AG09309 (cell line): ENCODE results near the gene ADAMTS15.

Experiments used
- DNase-seq: peaks from one replicate; pipeline ENCODE4 v3.0.0-alpha.2; 2010; ENCODE audit warnings: low read depth
- H3K4me3 ChIP-seq: 2 replicates; pipeline ENCODE4 v1.5.1; 2011; ENCODE audit warnings: mild to moderate bottlenecking, low read depth, low read length, moderate library complexity; ENCODE audit not compliant: control insufficient read depth
- CTCF ChIP-seq: IDR thresholded peaks from 2 replicates; pipeline ENCODE4 v1.5.1; 2011; ENCODE audit warnings: mild to moderate bottlenecking, low read depth, low read length, inconsistent platforms; ENCODE audit not compliant: insufficient read depth, control insufficient read depth; ENCODE audit errors: missing control alignments

Gene ADAMTS15

GRCh38 chr11:130476922-130477491 is 28.6 kb downstream of the ADAMTS15 start:
- H3K4me3 ChIP-seq, result no peak overlapping the region
- no peak for TF ChIP-seq CTCF
- DNase-seq, result no peak

GRCh38 chr11:130477586-130478203 is 29.2 kb downstream of the ADAMTS15 start:
- H3K4me3 ChIP-seq, result no peak overlapping the region
- DNase-seq, result no peak

GRCh38 chr11:130478204-130478701 is 29.8 kb downstream of the ADAMTS15 start:
- TF ChIP-seq CTCF, result no peak
- DNase-seq, result peak; percentile 71
- no peak overlapping the region for H3K4me3 ChIP-seq

More at GRCh38 chr11:130477586-130478203, 29.2 kb downstream of the ADAMTS15 start:
- TF ChIP-seq CTCF, result no peak

- no peak for DNase-seq
- TF ChIP-seq CTCF, result no peak
- H3K4me3 ChIP-seq, result no peak overlapping the region
Observed at GRCh38 chr11:130478881-130479280, 30.4 kb downstream of the ADAMTS15 start.

GRCh38 chr11:130480186-130480585 is 31.7 kb downstream of the ADAMTS15 start:
- no peak for DNase-seq
- TF ChIP-seq CTCF, result no peak
- no peak overlapping the region for H3K4me3 ChIP-seq

GRCh38 chr11:130480711-130481140 is 32.3 kb downstream of the ADAMTS15 start:
- H3K4me3 ChIP-seq, result no peak overlapping the region
- TF ChIP-seq CTCF, result no peak
- no peak for DNase-seq
